Measurements from ENCODE around the gene PGBD4. TPM values are rescaled to one million over a fixed set of nuclear protein-coding genes. Genes with fewer than 3 reads are reported as not detected.

The PGBD4 gene
- total and polyA plus RNA-seq, 2 of the 13 experiments (the other 11 are each of a cell fraction or from before 2014, with no cell fraction given), result 1.4 to 1.7 TPM

DNA sequence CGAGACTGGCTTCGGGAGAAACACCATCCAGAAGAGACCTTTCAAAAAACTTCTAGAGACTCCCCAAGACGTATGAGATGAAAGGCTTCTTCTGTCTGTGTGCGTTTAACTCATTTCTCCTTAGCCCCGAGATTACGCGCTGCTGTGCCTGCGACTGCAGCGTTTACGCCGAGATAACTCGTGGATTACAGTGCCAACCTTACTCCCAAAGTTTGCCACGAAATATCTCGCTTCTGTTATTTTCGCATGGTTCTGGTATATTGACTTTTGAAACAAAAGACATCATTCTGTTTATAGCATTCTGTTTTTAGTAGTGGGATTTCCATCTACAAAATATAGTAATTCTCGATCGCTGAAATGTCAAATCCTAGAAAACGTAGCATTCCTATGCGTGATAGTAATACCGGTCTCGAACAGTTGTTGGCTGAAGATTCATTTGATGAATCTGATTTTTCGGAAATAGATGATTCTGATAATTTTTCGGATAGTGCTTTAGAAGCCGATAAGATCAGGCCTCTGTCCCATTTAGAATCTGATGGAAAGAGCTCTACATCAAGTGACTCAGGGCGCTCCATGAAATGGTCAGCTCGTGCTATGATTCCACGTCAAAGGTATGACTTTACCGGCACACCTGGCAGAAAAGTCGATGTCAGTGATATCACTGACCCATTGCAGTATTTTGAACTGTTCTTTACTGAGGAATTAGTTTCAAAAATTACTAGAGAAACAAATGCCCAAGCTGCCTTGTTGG lies 467 bp downstream of the PGBD4 start (continued):
- TF ChIP-seq, protein P1, sequence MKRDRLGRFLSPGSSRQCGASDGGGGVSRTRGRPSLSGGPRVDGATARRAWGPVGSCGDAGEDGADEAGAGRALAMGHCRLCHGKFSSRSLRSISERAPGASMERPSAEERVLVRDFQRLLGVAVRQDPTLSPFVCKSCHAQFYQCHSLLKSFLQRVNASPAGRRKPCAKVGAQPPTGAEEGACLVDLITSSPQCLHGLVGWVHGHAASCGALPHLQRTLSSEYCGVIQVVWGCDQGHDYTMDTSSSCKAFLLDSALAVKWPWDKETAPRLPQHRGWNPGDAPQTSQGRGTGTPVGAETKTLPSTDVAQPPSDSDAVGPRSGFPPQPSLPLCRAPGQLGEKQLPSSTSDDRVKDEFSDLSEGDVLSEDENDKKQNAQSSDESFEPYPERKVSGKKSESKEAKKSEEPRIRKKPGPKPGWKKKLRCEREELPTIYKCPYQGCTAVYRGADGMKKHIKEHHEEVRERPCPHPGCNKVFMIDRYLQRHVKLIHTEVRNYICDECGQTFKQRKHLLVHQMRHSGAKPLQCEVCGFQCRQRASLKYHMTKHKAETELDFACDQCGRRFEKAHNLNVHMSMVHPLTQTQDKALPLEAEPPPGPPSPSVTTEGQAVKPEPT (CRISPR knock-in tag; IDR thresholded peaks at IDR 0.05; ENCODE audit: low read depth), result no peak
- peak; percentile 8; the same call in 1 of the 2 replicates for TF ChIP-seq ZNF350 (CRISPR knock-in tag; IDR thresholded peaks at IDR 0.05; ENCODE audit: borderline replicate concordance, low read depth)
- TF ChIP-seq, protein P2, sequence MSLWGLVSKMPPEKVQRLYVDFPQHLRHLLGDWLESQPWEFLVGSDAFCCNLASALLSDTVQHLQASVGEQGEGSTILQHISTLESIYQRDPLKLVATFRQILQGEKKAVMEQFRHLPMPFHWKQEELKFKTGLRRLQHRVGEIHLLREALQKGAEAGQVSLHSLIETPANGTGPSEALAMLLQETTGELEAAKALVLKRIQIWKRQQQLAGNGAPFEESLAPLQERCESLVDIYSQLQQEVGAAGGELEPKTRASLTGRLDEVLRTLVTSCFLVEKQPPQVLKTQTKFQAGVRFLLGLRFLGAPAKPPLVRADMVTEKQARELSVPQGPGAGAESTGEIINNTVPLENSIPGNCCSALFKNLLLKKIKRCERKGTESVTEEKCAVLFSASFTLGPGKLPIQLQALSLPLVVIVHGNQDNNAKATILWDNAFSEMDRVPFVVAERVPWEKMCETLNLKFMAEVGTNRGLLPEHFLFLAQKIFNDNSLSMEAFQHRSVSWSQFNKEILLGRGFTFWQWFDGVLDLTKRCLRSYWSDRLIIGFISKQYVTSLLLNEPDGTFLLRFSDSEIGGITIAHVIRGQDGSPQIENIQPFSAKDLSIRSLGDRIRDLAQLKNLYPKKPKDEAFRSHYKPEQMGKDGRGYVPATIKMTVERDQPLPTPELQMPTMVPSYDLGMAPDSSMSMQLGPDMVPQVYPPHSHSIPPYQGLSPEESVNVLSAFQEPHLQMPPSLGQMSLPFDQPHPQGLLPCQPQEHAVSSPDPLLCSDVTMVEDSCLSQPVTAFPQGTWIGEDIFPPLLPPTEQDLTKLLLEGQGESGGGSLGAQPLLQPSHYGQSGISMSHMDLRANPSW (CRISPR knock-in tag; IDR thresholded peaks at IDR 0.05; ENCODE audit: borderline replicate concordance), result 0 out of 2 replicates have a peak, but pooled peaks have one; percentile 49
- no peak for TF ChIP-seq ZNF337 (CRISPR knock-in tag; IDR thresholded peaks at IDR 0.05; ENCODE audit: borderline replicate concordance, low read depth)
- TF ChIP-seq ZNF567 (CRISPR knock-in tag; IDR thresholded peaks at IDR 0.05; ENCODE audit: borderline replicate concordance), result peak; percentile 70; the same call in 1 of the 2 replicates
- no peak for TF ChIP-seq ZBTB38 (CRISPR knock-in tag; IDR thresholded peaks at IDR 0.05)
- TF ChIP-seq, protein P3, sequence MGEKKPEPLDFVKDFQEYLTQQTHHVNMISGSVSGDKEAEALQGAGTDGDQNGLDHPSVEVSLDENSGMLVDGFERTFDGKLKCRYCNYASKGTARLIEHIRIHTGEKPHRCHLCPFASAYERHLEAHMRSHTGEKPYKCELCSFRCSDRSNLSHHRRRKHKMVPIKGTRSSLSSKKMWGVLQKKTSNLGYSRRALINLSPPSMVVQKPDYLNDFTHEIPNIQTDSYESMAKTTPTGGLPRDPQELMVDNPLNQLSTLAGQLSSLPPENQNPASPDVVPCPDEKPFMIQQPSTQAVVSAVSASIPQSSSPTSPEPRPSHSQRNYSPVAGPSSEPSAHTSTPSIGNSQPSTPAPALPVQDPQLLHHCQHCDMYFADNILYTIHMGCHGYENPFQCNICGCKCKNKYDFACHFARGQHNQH (CRISPR knock-in tag; IDR thresholded peaks at IDR 0.05), result 0 out of 2 replicates have a peak, but pooled peaks have one; percentile 16
- TF ChIP-seq, protein P4, sequence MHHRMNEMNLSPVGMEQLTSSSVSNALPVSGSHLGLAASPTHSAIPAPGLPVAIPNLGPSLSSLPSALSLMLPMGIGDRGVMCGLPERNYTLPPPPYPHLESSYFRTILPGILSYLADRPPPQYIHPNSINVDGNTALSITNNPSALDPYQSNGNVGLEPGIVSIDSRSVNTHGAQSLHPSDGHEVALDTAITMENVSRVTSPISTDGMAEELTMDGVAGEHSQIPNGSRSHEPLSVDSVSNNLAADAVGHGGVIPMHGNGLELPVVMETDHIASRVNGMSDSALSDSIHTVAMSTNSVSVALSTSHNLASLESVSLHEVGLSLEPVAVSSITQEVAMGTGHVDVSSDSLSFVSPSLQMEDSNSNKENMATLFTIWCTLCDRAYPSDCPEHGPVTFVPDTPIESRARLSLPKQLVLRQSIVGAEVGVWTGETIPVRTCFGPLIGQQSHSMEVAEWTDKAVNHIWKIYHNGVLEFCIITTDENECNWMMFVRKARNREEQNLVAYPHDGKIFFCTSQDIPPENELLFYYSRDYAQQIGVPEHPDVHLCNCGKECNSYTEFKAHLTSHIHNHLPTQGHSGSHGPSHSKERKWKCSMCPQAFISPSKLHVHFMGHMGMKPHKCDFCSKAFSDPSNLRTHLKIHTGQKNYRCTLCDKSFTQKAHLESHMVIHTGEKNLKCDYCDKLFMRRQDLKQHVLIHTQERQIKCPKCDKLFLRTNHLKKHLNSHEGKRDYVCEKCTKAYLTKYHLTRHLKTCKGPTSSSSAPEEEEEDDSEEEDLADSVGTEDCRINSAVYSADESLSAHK (CRISPR knock-in tag; IDR thresholded peaks at IDR 0.05; ENCODE audit: borderline replicate concordance), result no peak
- TF ChIP-seq MEIS2 (CRISPR knock-in tag; IDR thresholded peaks at IDR 0.05), result 0 out of 2 replicates have a peak, but pooled peaks have one; percentile 3
- TF ChIP-seq MBNL3 (CRISPR knock-in tag; conservative IDR thresholded peaks at IDR 0.05), result no peak
- TF ChIP-seq ZFP82 (CRISPR knock-in tag; IDR thresholded peaks at IDR 0.05; ENCODE audit: borderline replicate concordance), result 0 out of 2 replicates have a peak, but pooled peaks have one; percentile 75
- TF ChIP-seq, protein P5, sequence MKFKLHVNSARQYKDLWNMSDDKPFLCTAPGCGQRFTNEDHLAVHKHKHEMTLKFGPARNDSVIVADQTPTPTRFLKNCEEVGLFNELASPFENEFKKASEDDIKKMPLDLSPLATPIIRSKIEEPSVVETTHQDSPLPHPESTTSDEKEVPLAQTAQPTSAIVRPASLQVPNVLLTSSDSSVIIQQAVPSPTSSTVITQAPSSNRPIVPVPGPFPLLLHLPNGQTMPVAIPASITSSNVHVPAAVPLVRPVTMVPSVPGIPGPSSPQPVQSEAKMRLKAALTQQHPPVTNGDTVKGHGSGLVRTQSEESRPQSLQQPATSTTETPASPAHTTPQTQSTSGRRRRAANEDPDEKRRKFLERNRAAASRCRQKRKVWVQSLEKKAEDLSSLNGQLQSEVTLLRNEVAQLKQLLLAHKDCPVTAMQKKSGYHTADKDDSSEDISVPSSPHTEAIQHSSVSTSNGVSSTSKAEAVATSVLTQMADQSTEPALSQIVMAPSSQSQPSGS (CRISPR knock-in tag; IDR thresholded peaks at IDR 0.05), result no peak
- no peak for TF ChIP-seq ZFAT (CRISPR knock-in tag; conservative IDR thresholded peaks at IDR 0.05)
- no peak for TF ChIP-seq PCBP2 (optimal IDR thresholded peaks at IDR 0.05; ENCODE audit: low read depth, low read length, poor library complexity, severe bottlenecking)
- TF ChIP-seq, protein P6, sequence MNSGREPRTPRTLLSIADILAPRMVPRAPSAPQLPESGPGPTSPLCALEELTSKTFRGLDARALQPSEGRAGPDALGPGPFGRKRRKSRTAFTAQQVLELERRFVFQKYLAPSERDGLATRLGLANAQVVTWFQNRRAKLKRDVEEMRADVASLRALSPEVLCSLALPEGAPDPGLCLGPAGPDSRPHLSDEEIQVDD (CRISPR knock-in tag; IDR thresholded peaks at IDR 0.05; ENCODE audit: borderline replicate concordance), result no peak
- peak; percentile 29; the same call in 1 of the 2 replicates for TF ChIP-seq PHF21A (CRISPR knock-in tag; IDR thresholded peaks at IDR 0.05)
- no peak for TF ChIP-seq ZNF34 (CRISPR knock-in tag; IDR thresholded peaks at IDR 0.05; ENCODE audit: borderline replicate concordance)

All from HepG2 (cell line).